NCI-H69 (cell line): Measurements from ENCODE around the gene CNTN6.
"Not testable (repeated sequence)": the region's sequence is repeated elsewhere in the genome, so short reads cannot be mapped to it uniquely, and the experiment has no call there.

Source experiments
- DNase-seq: peaks from one replicate; lab custom pipeline; 2025; lab: John Stamatoyannopoulos, UW

The CNTN6 gene

GRCh38 chr3:1287815-1288214, 195.0 kb downstream of the CNTN6 start:
- DNase-seq, result no peak

GRCh38 chr3:1288805-1289494, 196.1 kb downstream of the CNTN6 start:
- DNase-seq, result no peak

- no peak for DNase-seq
Measured at GRCh38 chr3:1292571-1293071, 199.8 kb downstream of the CNTN6 start.

- DNase-seq, result peak; percentile 14
Measured at GRCh38 chr3:1294586-1294985, 201.8 kb downstream of the CNTN6 start.

- no peak for DNase-seq
Measured at GRCh38 chr3:1318296-1319005, 225.6 kb downstream of the CNTN6 start.

GRCh38 chr3:1326546-1326945, 233.7 kb downstream of the CNTN6 start:
- peak; percentile 35 for DNase-seq

GRCh38 chr3:1330107-1330506, 237.3 kb downstream of the CNTN6 start:
- peak; percentile 71 for DNase-seq

GRCh38 chr3:1346386-1346785, 253.6 kb downstream of the CNTN6 start:
- peak; percentile 10 for DNase-seq

- no peak for DNase-seq
Measured at GRCh38 chr3:1348547-1348946, 255.7 kb downstream of the CNTN6 start.

- no peak for DNase-seq
Measured at GRCh38 chr3:1350885-1351284, 258.1 kb downstream of the CNTN6 start.

GRCh38 chr3:1355691-1356090, 262.9 kb downstream of the CNTN6 start:
- DNase-seq, result no peak

- no peak for DNase-seq
Measured at GRCh38 chr3:1356101-1356500, 263.3 kb downstream of the CNTN6 start.

GRCh38 chr3:1365528-1365927, 272.7 kb downstream of the CNTN6 start:
- DNase-seq, result no peak

- peak; percentile 28 for DNase-seq
Measured at GRCh38 chr3:1374471-1374870, 281.6 kb downstream of the CNTN6 start.

- no peak for DNase-seq
Measured at GRCh38 chr3:1375145-1375544, 282.3 kb downstream of the CNTN6 start.

GRCh38 chr3:1380926-1381646, 288.3 kb downstream of the CNTN6 start:
- DNase-seq, result no peak

GRCh38 chr3:1381647-1382036, 288.8 kb downstream of the CNTN6 start:
- DNase-seq, result no peak

- DNase-seq, result not testable (repeated sequence)
Measured at GRCh38 chr3:1387396-1387905, 294.6 kb downstream of the CNTN6 start.

- no peak for DNase-seq
Measured at GRCh38 chr3:1394188-1394587, 301.4 kb downstream of the CNTN6 start.

GRCh38 chr3:1400571-1400970, 307.7 kb downstream of the CNTN6 start:
- no peak for DNase-seq

- DNase-seq, result peak; percentile 84
Measured at GRCh38 chr3:1404270-1404962, 311.6 kb downstream of the CNTN6 start.

- DNase-seq, result no peak
Measured at GRCh38 chr3:1406250-1406649, 313.4 kb downstream of the CNTN6 start.
